IPS-NIHi7 (cell line): Measurements from ENCODE around the gene GPHN.
A peak's percentile ranks its signal among the peaks of the same experiment; 100 is the strongest.

ENCODE experiments used
- DNase-seq: peaks from one replicate; pipeline ENCODE4 v3.0.0; 2012; ENCODE audit warnings: mixed read lengths; ENCODE audit errors: extremely low spot score

GPHN gene

GRCh38 chr14:67162385-67162784 lies 654.4 kb downstream of the GPHN start:
- DNase-seq: no peak

DNA sequence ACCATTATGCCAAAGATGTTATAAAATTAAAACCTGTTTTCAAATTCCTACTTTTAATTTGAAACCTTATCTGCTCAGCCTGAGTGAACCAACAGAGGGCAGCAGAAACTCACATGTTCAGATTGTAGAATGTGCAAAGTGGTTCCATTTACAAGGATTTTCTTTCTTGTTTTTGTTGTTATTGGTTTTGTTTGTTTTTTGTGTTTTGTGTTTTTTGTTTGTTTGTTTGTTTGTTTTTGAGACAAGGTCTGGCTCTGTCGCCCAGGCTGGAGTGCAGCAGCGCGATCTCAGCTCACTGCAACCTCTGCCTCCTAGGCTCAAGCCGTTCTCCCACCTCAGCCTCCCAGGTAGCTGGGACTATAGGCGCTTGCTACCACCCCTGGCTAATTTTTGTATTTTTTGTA lies 658.5 kb downstream of the GPHN start:
- no peak for DNase-seq

DNA sequence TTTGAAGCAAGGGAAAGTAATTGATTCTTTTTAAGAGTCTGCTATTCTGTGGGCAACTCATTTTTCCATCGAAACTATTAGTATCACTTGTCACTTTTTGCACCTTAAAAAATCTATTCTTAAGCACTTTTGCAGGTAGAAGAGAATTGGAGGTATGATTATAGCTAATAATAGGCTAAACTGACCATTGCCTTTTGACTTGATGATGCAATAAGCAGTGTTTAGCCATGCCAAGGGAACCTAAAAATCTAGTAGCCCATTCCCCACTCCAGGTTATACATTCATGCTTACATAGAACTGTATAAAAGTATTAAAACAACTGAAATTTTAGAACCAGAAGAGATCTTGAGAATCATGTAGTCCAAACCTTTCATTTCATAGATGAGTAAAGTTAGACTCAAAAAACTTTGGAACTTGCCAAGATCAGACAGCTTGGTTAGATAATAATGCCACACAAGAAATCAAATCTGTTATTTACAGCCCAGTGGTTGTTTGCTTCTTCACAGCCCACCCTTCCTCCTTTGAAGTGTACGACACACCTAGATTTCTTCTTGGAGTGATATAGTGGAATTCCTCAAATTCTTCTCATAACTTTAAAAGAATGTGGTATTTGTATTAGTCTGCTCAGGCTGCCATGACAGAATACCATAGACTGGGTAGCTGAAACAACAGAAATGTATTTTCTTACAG lies 659.6 kb downstream of the GPHN start:
- no peak for DNase-seq

GRCh38 chr14:67168110-67168441 lies 660.1 kb downstream of the GPHN start:
- no peak for DNase-seq

DNA sequence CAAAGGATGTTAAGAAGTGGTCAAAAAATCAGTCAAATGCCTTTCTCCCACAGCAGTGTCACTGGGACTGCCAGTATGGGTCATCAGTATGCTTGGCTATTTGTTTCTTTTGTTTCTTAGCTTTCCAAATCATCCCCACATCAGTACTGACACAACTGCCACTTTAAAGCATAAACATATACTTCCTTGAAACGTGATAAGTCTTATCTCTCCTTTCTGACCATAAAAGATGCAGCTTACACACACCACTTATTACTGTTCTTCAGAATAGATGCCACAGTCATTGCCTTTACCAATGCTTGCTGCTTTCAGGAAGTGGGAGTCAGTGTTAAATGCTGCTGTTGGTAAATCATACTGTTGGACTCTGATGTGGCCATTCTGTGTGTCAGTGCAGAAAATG lies 662.7 kb downstream of the GPHN start:
- no peak for DNase-seq

DNA sequence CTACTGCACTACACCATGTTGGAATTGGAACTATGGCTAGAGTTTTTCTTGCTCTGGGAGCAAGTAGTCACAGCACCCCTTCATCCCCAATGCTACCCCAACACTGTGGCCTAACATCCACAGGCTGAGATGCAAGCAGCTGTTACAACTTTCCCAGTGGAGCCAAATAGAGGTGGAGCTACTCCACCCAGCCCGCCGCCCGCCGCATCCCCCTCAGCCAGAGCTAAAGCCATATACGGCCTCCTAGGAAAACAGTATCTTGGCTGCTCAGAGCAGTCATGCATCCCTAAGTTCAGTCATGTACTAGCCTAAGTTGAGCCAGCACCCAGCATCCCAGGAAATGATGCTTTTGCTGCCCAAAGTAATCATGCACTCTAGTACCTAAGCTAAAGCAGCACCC lies 664.1 kb downstream of the GPHN start:
- DNase-seq: no peak

GRCh38 chr14:67172520-67172919 lies 664.6 kb downstream of the GPHN start:
- DNase-seq: no peak

- DNase-seq: no peak
Measured at GRCh38 chr14:67173719-67174118, 665.8 kb downstream of the GPHN start.

DNA sequence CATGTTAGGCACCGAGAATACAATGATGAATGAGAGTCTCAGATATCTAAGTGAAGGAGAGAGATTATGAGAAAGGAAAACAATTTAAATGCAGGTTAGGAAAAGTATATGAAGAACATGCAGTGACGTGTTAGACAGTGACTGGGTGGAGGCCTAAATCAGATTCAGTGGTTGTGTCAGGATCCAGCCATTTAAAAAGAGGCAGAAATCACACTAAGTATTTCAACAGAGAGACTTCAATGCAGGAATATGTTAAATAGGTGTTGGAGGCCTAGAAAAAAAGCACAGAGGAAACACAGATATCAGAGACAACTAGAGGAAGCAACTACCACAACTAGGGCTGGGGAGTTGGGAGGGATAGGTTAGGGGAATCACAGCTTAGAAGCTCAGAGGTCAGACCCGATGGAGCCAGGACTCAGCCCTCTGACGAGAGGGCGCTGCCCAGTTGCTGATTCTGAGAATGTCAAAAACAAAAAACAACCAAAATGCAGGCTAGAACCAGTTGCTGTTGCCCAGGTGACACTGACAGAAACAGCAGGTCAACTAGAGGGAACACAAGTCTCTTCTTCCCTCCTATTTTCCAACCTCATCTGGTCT lies 678.3 kb downstream of the GPHN start:
- no peak for DNase-seq

DNA sequence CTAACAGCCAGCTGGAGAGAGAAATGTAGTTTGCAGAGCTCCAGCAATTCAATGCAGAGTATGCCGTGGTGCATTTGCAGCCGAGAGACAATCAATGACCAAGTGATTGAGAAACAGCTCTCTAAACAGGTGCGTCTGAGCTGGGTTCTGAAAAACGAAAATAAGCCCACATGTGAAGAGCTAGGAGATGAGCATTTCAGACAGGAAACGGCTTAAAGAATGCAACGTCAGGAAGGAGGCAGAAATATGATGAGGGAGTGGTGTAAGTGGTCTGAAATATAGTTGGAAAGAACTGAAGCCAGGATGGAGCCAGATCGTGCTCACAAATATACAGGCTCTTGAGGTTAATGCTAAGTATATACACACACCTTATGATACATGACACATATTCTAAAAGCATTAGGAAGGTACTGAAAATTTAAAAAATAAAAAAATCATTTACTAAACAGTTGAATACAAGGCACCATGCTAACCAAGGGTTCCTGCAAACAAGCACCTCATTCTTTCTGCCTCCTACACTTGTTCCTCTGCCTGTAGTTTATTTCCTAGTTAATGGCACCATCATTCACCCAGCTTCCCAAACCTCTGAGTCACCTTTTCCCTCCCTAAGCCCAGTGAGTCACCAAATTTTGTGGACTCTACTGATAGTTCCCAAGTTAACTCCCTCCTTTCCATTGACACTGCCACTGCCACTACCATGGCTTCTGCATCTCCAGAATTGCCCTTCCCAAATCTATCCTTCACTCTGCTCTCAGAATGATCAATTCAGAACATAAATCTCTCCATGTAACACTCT lies 679.0 kb downstream of the GPHN start:
- DNase-seq: peak; percentile 36

- DNase-seq: no peak
Measured at GRCh38 chr14:67187826-67188225, 679.9 kb downstream of the GPHN start.

DNA sequence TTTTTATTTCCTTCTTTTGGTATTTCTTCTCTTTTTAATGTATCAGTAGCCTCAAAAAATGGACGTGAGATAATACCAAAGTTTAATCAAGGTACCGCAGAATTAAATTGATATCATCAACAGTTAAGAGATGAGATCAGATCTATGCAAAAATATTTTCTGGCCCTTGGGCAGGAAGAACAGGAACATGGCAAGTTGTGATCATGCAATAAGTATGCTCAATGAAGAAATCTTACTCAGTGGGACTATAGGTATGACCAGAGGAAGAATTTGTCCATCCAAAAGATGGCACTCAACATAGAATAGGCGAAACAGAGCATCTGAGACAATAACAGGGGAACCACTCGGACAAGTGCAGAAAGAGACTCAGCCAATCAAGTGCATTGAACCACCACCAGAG lies 680.4 kb downstream of the GPHN start:
- no peak for DNase-seq

- no peak for DNase-seq
Measured at GRCh38 chr14:67191768-67192290, 683.9 kb downstream of the GPHN start.

DNA sequence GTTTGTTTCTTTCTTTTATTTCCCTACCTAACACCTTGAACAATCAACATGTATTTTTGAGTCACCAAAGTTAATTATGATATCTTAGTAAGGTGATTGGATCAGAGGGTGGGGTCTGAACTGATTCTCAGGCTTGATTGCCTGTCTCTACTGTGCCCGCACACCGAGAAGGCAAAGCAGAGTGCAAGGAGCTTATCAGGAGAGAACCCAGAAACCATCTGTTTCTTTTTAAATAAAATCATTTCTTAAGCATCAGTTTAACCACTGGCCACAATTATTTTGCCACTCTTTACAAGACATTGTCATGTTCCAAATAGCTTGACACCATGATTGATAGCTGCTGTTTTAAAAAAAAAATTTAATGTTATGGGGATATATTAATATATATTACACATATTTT lies 684.4 kb downstream of the GPHN start:
- no peak for DNase-seq

GRCh38 chr14:67195279-67195678 lies 687.3 kb downstream of the GPHN start:
- DNase-seq: no peak

- no peak for DNase-seq
Measured at GRCh38 chr14:67199016-67199415, 691.1 kb downstream of the GPHN start.

- no peak for DNase-seq
Measured at GRCh38 chr14:67207810-67208209, 699.9 kb downstream of the GPHN start.

DNA sequence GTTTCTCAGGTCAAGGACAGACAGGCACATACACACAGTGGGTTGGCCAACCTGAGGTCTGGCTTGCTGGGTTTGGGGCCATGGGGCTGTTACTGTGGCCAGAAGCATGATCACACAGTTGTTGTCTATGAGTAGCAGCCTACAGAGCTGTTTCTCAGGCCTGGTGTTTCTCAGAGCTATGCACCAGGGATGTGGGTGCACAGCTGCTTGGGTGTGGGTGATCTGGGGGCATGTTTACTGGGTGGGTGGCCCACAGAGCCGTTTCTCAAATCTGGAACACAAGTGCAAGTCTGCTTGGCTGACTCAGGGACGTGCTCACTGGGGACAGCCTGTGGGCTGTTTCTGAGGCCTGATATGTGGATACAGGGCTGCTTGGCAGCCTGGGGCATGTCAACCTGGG lies 710.2 kb downstream of the GPHN start:
- DNase-seq: no peak

GRCh38 chr14:67221248-67221981 lies 713.5 kb downstream of the GPHN start:
- no peak for DNase-seq

GRCh38 chr14:67221982-67222328 lies 714.0 kb downstream of the GPHN start:
- no peak for DNase-seq

GRCh38 chr14:67225523-67225922 lies 717.6 kb downstream of the GPHN start:
- DNase-seq: no peak

DNA sequence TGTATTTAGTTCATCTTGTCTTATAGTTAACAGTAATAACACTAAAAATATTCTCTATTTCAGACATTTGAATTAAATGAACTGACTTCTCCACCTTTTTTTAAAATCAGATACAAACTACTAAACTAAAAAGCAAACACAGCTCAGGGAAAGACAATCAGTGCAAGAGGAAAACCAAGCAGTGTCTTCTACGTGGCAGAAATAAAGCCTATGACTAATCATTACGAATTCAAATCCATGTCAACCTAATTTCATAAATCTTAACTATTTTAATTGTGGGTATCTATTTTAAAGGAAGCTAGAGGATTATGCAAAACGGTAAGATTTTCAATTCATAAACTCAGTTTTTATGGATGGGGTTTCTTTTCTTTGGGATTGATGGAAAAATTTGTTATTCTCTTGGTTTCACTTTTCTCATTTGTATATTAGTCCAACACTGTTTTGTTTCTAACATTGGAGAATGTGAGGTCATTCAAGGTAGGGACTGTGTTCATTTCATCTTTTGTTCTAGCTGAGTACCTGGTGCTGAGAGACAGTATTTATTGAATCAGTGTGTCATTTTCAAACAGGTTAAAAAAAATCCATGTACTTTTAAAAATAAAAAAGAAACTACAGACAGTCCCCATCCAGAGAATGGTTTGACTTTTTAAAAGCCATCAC lies 720.5 kb downstream of the GPHN start:
- no peak for DNase-seq
